Ovary (tissue), 3 donors: ENCODE results near the gene TESK2.

Experiments
- CTCF ChIP-seq, 3 donors: fragments of 450-650 bp in 2 of 3; fragments of 200-600 bp in 1 of 3; IDR thresholded peaks; one replicate each; pipeline versions ENCODE4 v1.5.1 to v1.8.0; 2016 to 2022; ENCODE audit warnings: antibody characterized with exemption in 3 of 3, mild to moderate bottlenecking in 1 of 3
- EP300 ChIP-seq: sonication (generic); formaldehyde crosslinking; IDR thresholded peaks from one replicate; pipeline ENCODE4 v1.6.1; 2017; ENCODE audit warnings: antibody characterized with exemption
- donor health status: DM: no; HTN: no; CAD: no.

- TF ChIP-seq CTCF (IDR thresholded peaks at IDR 0.05) (no peak), EP300 (no peak)
Measured at GRCh38 chr1:45385302-45385701, 105.7 kb downstream of the TESK2 start.
